Subcutaneous abdominal adipose tissue (tissue), 5 donors: ENCODE measurements around the gene SNRK.

Experiments used
- H3K27ac ChIP-seq: one replicate; pipeline ENCODE4 v1.7.0; 2013; ENCODE audit warnings: low read depth, mild to moderate bottlenecking, inconsistent platforms, low read length, moderate library complexity
- H3K27me3 ChIP-seq, 5 donors: one replicate each; pipeline ENCODE4 v1.7.0; 2013; ENCODE audit warnings: low read length in 5 of 5, inconsistent platforms in 1 of 5; ENCODE audit not compliant: control insufficient read depth in 5 of 5, insufficient read depth in 4 of 5
- H3K36me3 ChIP-seq, 5 donors: one replicate each; pipeline ENCODE4 v1.7.0; 2013; ENCODE audit warnings: low read length in 5 of 5; ENCODE audit not compliant: control insufficient read depth in 5 of 5, insufficient read depth in 5 of 5
- H3K4me1 ChIP-seq, 5 donors: one replicate each; pipeline ENCODE4 v1.7.0; 2013; ENCODE audit warnings: low read length in 5 of 5, mild to moderate bottlenecking in 3 of 5, moderate library complexity in 1 of 5; ENCODE audit not compliant: control insufficient read depth in 5 of 5, insufficient read depth in 5 of 5
- H3K4me3 ChIP-seq, 5 donors: one replicate each; pipeline ENCODE4 v1.7.0; 2013; ENCODE audit warnings: low read length in 5 of 5, low read depth in 1 of 5
- H3K9ac ChIP-seq, 5 donors: one replicate each; pipeline ENCODE4 v1.7.0; 2013; ENCODE audit warnings: low read length in 5 of 5, mild to moderate bottlenecking in 4 of 5, moderate library complexity in 3 of 5
- H3K9me3 ChIP-seq, 5 donors: one replicate each; pipeline ENCODE4 v1.7.0; 2013; ENCODE audit warnings: low read length in 5 of 5; ENCODE audit not compliant: control insufficient read depth in 5 of 5
- donor health status: healthy.
- donor health status: healthy.
- donor health status: healthy.
- donor health status: healthy.
- donor health status: healthy.

The SNRK gene, protein sequence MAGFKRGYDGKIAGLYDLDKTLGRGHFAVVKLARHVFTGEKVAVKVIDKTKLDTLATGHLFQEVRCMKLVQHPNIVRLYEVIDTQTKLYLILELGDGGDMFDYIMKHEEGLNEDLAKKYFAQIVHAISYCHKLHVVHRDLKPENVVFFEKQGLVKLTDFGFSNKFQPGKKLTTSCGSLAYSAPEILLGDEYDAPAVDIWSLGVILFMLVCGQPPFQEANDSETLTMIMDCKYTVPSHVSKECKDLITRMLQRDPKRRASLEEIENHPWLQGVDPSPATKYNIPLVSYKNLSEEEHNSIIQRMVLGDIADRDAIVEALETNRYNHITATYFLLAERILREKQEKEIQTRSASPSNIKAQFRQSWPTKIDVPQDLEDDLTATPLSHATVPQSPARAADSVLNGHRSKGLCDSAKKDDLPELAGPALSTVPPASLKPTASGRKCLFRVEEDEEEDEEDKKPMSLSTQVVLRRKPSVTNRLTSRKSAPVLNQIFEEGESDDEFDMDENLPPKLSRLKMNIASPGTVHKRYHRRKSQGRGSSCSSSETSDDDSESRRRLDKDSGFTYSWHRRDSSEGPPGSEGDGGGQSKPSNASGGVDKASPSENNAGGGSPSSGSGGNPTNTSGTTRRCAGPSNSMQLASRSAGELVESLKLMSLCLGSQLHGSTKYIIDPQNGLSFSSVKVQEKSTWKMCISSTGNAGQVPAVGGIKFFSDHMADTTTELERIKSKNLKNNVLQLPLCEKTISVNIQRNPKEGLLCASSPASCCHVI

DNA sequence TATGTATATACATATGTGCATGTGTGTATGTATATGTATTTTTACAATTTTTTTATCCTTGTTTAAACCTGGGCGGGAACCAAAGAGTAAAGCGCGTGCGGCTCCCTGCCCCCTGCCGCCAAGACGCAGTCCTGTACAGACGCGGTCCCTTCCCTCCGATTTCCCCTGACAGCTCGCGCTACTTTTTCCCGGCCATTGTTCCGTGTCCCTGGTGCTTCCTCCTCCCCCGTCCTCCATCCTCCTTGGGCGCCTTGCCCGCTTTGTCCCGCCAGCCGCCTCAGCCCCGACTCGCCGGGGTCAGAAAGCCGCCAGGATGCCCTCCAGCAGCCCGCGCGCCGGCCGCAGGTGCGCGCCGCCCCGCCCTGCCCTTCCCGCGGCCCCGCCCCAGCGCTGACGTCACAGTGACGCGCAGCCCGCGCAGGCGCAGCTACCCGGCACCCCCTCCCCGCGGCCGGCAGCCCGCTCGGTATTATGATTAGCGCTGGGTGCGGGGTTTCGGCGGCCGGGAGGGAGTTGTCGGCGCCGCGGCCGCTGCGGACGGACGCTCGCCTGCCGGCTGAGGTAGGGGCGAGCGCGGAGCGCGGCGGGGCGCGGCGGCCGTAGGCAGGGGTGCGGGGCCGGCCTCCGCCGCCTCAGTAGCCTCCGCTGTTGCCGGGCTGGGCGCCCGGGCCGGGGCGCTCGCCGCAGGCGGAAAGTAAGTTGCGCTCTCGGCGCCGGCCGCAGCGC lies at the start of gene SNRK:
TSS of gene SNRK (plus strand) at position 426 of the 726 bp plus-strand sequence. CDS start 16,664 bp downstream, outside the sequence.
- Histone ChIP-seq H3K4me1 (peaks cover 10 to 61% (median 52%) of the 10 kb centered on the region in 5 donors), H3K36me3 (peaks cover 0 to 14% (median 5%) of the 10 kb centered on the region in 5 donors), H3K4me3 (peak within 1 kb of the TSS; percentile 75 to 93 (median 92)), H3K9ac (peak within 1 kb of the TSS; percentile 82 to 94 (median 91)), H3K9me3 (no peaks in the 10 kb centered on the region), H3K27ac (peak within 1 kb of the TSS; percentile 96), H3K27me3 (no peaks in the 10 kb centered on the region)

DNA sequence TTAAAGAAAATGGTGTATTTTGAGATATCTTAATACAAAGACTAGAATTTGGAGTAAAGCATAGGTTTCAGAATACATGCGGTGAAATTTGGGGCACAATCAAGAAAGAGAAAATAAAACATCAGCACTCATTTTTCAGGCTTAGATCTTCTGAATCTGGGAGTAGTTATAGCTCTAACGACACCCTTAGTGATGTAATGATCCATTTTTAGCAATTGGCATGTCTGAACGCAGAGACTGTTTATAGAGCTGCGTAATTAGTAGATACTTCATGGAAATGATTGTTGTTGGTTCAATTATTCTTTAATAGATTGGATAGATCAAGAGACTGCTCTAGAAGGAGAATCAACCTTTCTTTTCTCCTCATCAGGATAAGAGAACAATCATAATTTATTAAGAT lies 47.5 kb upstream of the SNRK start:
- no peaks in the 10 kb centered on the region for H3K36me3 ChIP-seq
- no peak overlapping the region for H3K27ac ChIP-seq

DNA sequence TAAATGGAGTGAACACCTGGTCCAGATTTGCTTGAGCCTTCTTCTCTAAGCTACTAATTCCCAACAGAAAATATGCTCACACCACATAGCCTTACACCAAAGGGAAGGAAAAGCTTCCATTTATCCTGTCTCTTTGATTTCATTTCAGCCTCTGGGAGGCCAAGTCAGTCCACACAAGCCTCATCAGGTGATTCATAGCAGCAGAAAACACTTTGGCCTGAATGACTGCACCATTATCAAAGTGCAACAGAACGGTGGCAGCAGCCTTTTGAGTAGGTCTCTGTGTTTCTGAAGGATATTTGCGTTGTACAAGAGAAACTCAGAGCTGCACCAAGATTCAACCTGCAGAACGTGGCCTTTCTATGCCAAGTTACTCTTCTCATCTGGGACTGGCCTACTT lies 46.6 kb upstream of the SNRK start:
- H3K27ac ChIP-seq: no peak overlapping the region
- H3K27me3 ChIP-seq: no peaks in the 10 kb centered on the region
- H3K4me3 ChIP-seq: no peak overlapping the region
- no peak overlapping the region for H3K9ac ChIP-seq
- H3K36me3 ChIP-seq: no peaks in the 10 kb centered on the region
- H3K9me3 ChIP-seq: peaks cover 0 to 6% (median 4%) of the 10 kb centered on the region in 5 donors
- peaks cover 0 to 15% (median 4%) of the 10 kb centered on the region in 5 donors for H3K4me1 ChIP-seq

More for the DNA sequence above, 47.5 kb upstream of the SNRK start:
- Histone ChIP-seq H3K4me1 (peaks cover 0 to 6% (median 0%) of the 10 kb centered on the region in 5 donors), H3K9me3 (peaks cover 0 to 6% (median 4%) of the 10 kb centered on the region in 5 donors), H3K4me3 (no peak overlapping the region), H3K9ac (no peak overlapping the region), H3K27me3 (no peaks in the 10 kb centered on the region)

DNA sequence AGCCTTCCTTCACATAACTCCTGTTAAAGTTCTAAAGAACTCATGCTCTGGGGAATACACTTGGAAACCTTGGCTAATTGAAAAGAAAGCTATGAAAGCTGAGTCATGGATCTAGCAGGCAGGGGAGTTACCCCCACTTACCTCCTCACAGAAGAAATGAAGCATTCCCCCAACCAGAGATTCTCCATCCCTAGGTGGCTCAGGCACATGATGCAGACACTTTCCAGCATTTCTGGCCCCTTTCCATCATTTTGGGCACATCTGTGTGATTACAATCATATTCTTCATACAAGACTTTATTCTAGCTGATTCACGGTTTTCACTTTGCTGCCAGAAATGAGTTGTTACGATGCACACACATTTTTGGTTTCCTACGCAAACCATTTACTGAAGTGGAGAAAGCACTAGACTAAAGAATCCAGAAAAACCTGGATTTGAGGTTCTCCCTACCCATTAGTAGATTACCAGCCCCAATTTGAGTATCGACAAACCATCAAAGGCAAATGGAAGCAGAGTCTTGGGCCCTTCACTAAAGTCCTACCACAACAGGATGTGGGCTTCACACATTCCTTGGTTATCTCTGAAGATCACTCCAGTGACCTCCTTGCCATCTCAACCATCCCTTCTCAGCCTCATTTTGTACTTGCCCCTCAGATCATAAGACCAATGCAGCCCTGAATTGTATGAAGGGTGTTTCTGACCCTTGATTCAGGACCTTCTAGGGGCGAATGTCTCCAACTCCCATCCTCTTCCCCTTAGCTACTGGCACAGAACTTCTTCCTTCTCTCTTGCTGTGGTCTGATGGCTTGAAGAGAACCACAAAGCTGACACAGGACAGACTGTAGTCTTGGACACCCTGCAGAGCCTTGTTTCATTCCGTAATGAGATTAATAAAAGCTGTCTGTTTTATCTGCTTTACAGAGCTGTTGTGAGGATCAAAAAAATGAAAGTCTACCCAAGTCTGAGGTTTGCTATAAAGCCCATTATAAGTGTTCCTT lies 42.5 kb upstream of the SNRK start:
- no peak overlapping the region for H3K27ac ChIP-seq
- H3K9ac ChIP-seq: no peak overlapping the region
- H3K27me3 ChIP-seq: no peaks in the 10 kb centered on the region
- no peaks in the 10 kb centered on the region for H3K36me3 ChIP-seq
- H3K4me1 ChIP-seq: peaks cover 3 to 54% (median 14%) of the 10 kb centered on the region in 5 donors
- H3K4me3 ChIP-seq: no peak overlapping the region
- peaks cover 0 to 6% (median 4%) of the 10 kb centered on the region in 5 donors for H3K9me3 ChIP-seq

DNA sequence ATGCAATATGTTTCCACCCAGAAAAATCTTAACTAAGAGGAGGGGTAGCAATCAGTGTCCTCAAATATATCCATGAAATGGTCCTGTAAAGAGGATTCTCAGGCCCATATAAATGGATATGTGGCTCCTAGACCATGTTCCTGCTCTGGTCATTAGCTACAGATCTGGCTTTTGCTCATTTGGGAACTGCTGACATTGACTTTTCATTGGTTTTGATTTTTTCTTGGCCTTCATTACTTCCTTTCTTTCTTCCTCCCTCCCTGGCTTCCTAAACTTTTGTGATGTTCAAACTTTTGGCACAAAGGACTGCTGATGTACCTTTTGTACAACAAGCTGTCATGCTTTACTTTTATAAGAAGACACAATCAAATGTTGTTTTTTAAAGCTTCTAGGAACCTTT lies 41.6 kb upstream of the SNRK start:
- Histone ChIP-seq H3K27me3 (no peaks in the 10 kb centered on the region), H3K9me3 (peaks cover 0 to 6% (median 4%) of the 10 kb centered on the region in 5 donors), H3K36me3 (no peaks in the 10 kb centered on the region), H3K9ac (no peak overlapping the region), H3K4me3 (no peak overlapping the region), H3K4me1 (peaks cover 3 to 58% (median 14%) of the 10 kb centered on the region in 5 donors), H3K27ac (peak overlapping the region; percentile 42)

DNA sequence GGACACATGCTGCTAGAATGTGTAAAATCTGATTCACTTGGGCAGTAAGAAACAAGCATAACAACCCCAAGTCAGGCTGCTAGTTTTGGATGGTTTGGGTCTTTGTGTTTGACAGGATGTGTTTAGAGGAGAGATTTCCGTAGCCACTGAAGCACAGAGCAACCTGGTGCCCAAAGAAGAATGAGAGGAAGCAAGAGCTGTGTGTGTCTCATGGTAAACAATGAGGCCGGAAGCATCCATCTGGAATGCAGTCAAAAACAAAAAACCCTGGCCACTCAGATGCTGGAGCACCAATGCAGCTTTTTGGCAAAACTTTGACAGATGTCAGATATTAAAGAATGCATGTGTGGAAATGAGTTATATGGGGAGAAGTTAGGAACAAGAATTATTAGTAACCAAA lies 39.4 kb upstream of the SNRK start:
- H3K27ac ChIP-seq: peak overlapping the region; percentile 68
- H3K27me3 ChIP-seq: no peaks in the 10 kb centered on the region
- no peaks in the 10 kb centered on the region for H3K36me3 ChIP-seq
- no peak overlapping the region for H3K9ac ChIP-seq
- H3K4me1 ChIP-seq: peaks cover 3 to 58% (median 14%) of the 10 kb centered on the region in 5 donors
- H3K9me3 ChIP-seq: peaks cover 0 to 6% (median 4%) of the 10 kb centered on the region in 5 donors
- no peak overlapping the region for H3K4me3 ChIP-seq

DNA sequence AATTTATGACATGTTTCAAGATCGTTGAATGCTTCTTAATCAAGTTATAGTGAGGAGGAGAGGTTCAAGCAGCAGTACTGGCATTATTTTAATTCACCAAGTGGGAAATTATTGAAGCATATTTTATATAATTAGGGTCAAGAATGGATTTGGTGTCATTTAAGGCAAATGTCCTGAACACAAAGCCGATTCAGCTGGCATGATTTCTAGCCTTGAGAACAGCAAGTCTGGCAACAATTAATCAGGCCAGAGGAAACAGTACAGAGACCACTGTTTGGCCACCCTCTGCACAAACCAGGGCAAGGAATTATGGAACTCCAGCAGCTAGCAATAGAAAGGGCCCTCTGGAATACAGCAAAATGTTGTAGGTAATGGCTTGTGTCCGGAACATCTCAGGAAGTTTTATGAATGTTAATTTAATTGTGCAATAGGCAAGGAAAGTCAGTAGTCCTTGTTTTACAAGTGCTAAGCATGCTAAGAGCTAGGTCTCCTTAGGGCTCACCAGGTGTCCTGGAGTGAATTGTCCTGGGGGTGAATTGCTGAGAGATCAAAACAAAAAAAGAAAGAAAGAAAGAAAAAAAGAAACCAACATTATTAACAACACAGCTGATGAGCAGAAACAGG lies 38.7 kb upstream of the SNRK start:
- Histone ChIP-seq H3K27ac (peak overlapping the region; percentile 34), H3K9me3 (peaks cover 0 to 4% (median 2%) of the 10 kb centered on the region in 5 donors), H3K4me3 (no peak overlapping the region), H3K4me1 (peaks cover 3 to 58% (median 14%) of the 10 kb centered on the region in 5 donors), H3K9ac (no peak overlapping the region), H3K36me3 (no peaks in the 10 kb centered on the region), H3K27me3 (no peaks in the 10 kb centered on the region)

DNA sequence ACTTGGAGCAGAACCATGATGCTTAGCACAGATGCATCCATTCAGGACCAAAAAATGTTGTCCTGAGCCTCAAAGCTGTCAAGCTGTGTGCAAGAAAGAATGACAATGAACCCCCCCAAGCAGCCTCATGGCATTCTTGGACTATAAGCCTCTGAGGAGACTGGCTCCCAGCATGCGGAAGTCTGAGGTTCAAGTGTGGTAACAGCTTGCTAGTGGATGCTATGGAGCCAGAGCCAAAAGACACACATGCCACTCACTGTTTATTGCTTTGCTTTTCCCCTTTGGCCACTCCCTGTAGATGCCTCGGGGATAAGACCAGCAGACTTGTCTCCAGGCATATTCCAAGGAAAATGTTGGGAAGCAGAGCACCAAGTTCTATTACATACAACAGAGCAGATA lies 38.2 kb upstream of the SNRK start:
- no peak overlapping the region for H3K4me3 ChIP-seq
- no peaks in the 10 kb centered on the region for H3K27me3 ChIP-seq
- peak overlapping the region; percentile 34 for H3K27ac ChIP-seq
- no peak overlapping the region for H3K9ac ChIP-seq
- H3K4me1 ChIP-seq: peaks cover 3 to 58% (median 14%) of the 10 kb centered on the region in 5 donors
- no peaks in the 10 kb centered on the region for H3K9me3 ChIP-seq
- no peaks in the 10 kb centered on the region for H3K36me3 ChIP-seq
